K562 (cell line): ENCODE results near the gene NR1I3. TPM values are rescaled to one million over a fixed set of nuclear protein-coding genes. Genes with fewer than 3 reads are reported as not detected.
A peak's percentile ranks its signal among the peaks of the same experiment; 100 is the strongest.

Source experiments
- BDP1 ChIP-seq: IDR thresholded peaks from 3 replicates; pipeline ENCODE4 v1.6.1; 2011; ENCODE audit not compliant: insufficient read length, insufficient read depth
- FOXP1 ChIP-seq: sonication (generic); formaldehyde crosslinking; IDR thresholded peaks from 2 replicates; pipeline ENCODE4 v1.8.0; 2022; ENCODE audit warnings: mild to moderate bottlenecking, missing genetic modification reagents
- GMEB1 ChIP-seq: fragments of 250-450 bp; sonication (Bioruptor Pico); IDR thresholded peaks from 2 replicates; pipeline ENCODE4 v1.4.0; 2020; ENCODE audit warnings: mild to moderate bottlenecking
- KAT8 ChIP-seq: fragments of 450-650 bp; IDR thresholded peaks from 2 replicates; pipeline ENCODE4 v1.6.1; 2016; ENCODE audit warnings: low read depth, mild to moderate bottlenecking
- PHF20 ChIP-seq: fragments of 450-650 bp; IDR thresholded peaks from 2 replicates; pipeline ENCODE4 v1.6.1; 2018; ENCODE audit not compliant: partially characterized antibody
- RFX5 ChIP-seq: IDR thresholded peaks from 2 replicates; pipeline ENCODE4 v1.6.1; 2011; ENCODE audit warnings: low read depth, mild to moderate bottlenecking, improper control_type of control experiment, low read length
- TOE1 ChIP-seq, 2 experiments: fragments of 450-650 bp in 1 of 2; sonication (generic) in 1 of 2; formaldehyde crosslinking in 1 of 2; IDR thresholded peaks; 2 replicates each; pipeline versions ENCODE4 v1.7.1 to v1.8.0; 2016 to 2022; ENCODE audit warnings: borderline replicate concordance in 2 of 2, mild to moderate bottlenecking in 2 of 2, antibody characterized with exemption in 1 of 2, inconsistent platforms in 1 of 2, low read depth in 1 of 2, missing genetic modification reagents in 1 of 2, moderate library complexity in 1 of 2
- YY1 ChIP-seq, 3 experiments: IDR thresholded peaks; 2 replicates each; pipeline ENCODE4 v1.6.1; 2011; ENCODE audit warnings: low read length in 2 of 3, mild to moderate bottlenecking in 2 of 3, moderate library complexity in 2 of 3, borderline replicate concordance in 1 of 3, control low read depth in 1 of 3, low read depth in 1 of 3; ENCODE audit not compliant: insufficient read depth in 3 of 3, insufficient replicate concordance in 2 of 3, control insufficient read depth in 1 of 3, insufficient read length in 1 of 3; ENCODE audit errors: extremely low read depth in 1 of 3
- ZBTB7A ChIP-seq: IDR thresholded peaks from 2 replicates; pipeline ENCODE4 v1.6.1; 2011; ENCODE audit warnings: low read depth, mild to moderate bottlenecking, low read length, moderate library complexity, borderline replicate concordance; ENCODE audit not compliant: control insufficient read depth
- ZNF609 ChIP-seq: sonication (generic); formaldehyde crosslinking; IDR thresholded peaks from 2 replicates; pipeline ENCODE4 v1.8.1; 2023; ENCODE audit warnings: missing genetic modification reagents, mild to moderate bottlenecking, borderline replicate concordance
- ZNF717 ChIP-seq: fragments of 250-450 bp; sonication (Bioruptor Pico); IDR thresholded peaks from 2 replicates; pipeline ENCODE4 v1.5.0; 2021
- polyA plus RNA-seq, 8 experiments: library from polyadenylated mRNA; depleted of rRNA in 4 of 8; stranded (reverse) in 5 of 8; unstranded in 3 of 8; fragments of >200 nt; fragmentation: Nextera tagmentation in 2 of 8; fragmentation: Illumina TruSeq in 1 of 8; extraction: Ambion mirVana in 2 of 8; extraction: Trizol in 1 of 8; gene quantifications; 2 replicates each; pipeline versions ENCODE4 v1.2.1 to v1.2.3, GENCODE V29; 2011 to 2014; ENCODE audit warnings: inconsistent platforms in 1 of 8, missing spikeins in 1 of 8
- total RNA-seq, 7 experiments: library from RNA; depleted of rRNA in 6 of 7; stranded (reverse); fragments of >200 nt in 6 of 7; fragmentation: Illumina TruSeq in 2 of 7; extraction: Trizol in 2 of 7; gene quantifications; 2 replicates each; pipeline versions ENCODE4 v1.2.1 to v1.2.3, GENCODE V29; 2011 to 2021; ENCODE audit warnings: low replicate concordance in 1 of 7
- TF ChIP-seq, protein P1 (sequence below): sonication (generic); formaldehyde crosslinking; IDR thresholded peaks from 2 replicates; pipeline ENCODE4 v1.8.1; 2023; ENCODE audit warnings: mild to moderate bottlenecking, missing genetic modification reagents

NR1I3 gene
- total and polyA plus RNA-seq, 9 of the 15 experiments (the other 6 are each of a cell fraction or from before 2014, with no cell fraction given) = 0.11 TPM; not detected in 8

DNA sequence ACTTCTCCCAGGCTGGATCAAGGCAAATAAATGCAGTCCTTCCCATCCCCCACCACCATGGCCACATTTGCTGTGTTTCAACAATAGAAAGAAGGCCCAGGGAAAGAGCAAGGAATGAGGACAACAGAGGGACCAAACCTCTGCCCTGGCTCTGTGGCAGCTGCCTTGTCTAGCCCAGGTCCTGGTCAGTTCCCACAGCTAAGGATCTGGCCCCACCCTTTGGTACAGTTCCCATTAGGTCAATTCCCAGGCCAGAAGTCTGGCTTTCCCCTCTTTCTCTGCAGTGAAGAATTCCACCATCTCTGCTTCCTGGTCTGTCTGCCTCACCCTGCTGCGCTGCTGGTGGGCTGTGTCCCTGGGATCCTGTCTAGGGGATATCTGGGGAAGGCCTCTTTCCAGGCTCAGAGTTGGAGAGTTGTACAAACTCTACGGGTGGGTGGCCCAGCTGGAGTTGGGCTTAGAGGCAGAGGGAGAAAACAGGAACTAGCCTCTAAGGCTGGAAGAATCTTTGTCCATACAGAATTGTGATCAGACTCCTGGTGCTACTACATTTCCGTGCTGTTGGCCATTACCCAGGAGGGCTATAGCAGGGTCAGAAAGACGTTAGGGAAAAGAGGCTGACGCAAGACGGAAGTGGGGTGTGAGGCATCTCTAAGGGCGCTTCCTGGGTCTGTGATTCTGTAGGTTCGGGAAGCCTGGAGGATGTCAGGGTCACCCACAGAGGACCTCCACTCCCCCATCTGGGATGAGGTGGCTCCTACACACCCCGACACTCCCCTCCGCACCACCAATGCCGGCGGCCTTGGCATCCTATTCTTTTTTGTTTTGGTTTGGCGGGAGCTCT is 36.8 kb downstream of the NR1I3 start (continued):
- TF ChIP-seq ZNF609 (CRISPR knock-in tag) = no peak
- no peak for TF ChIP-seq BDP1
- TF ChIP-seq ZNF717 = no peak
- TF ChIP-seq TOE1 (IDR thresholded peaks at IDR 0.05; ENCODE audit: borderline replicate concordance) = no peak
- TF ChIP-seq TOE1 (CRISPR knock-in tag; IDR thresholded peaks at IDR 0.05; ENCODE audit: borderline replicate concordance, low read depth) = no peak
- peak in 1 of 3 experiments; percentile 10 for TF ChIP-seq YY1 (IDR thresholded peaks at IDR 0.05; ENCODE audit: borderline replicate concordance in 1 of 3, control insufficient read depth in 1 of 3, extremely low read depth in 1 of 3, insufficient read depth in 3 of 3, insufficient read length in 1 of 3, insufficient replicate concordance in 2 of 3, low read depth in 1 of 3, low read length in 2 of 3)
- no peak for TF ChIP-seq RFX5
- no peak for TF ChIP-seq KAT8
- no peak for TF ChIP-seq FOXP1 (CRISPR knock-in tag)
- no peak for TF ChIP-seq GMEB1
- TF ChIP-seq PHF20 = no peak
- TF ChIP-seq ZBTB7A = no peak
- TF ChIP-seq, protein P1, sequence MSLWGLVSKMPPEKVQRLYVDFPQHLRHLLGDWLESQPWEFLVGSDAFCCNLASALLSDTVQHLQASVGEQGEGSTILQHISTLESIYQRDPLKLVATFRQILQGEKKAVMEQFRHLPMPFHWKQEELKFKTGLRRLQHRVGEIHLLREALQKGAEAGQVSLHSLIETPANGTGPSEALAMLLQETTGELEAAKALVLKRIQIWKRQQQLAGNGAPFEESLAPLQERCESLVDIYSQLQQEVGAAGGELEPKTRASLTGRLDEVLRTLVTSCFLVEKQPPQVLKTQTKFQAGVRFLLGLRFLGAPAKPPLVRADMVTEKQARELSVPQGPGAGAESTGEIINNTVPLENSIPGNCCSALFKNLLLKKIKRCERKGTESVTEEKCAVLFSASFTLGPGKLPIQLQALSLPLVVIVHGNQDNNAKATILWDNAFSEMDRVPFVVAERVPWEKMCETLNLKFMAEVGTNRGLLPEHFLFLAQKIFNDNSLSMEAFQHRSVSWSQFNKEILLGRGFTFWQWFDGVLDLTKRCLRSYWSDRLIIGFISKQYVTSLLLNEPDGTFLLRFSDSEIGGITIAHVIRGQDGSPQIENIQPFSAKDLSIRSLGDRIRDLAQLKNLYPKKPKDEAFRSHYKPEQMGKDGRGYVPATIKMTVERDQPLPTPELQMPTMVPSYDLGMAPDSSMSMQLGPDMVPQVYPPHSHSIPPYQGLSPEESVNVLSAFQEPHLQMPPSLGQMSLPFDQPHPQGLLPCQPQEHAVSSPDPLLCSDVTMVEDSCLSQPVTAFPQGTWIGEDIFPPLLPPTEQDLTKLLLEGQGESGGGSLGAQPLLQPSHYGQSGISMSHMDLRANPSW (CRISPR knock-in tag) = no peak
